Panc1 (cell line): ENCODE measurements around the gene UNC13C. TPM values are rescaled to one million over a fixed set of nuclear protein-coding genes. Genes with fewer than 3 reads are reported as not detected.

Experiments used
- ATAC-seq: fragments of 200-7000 bp; cut with Tn5 transposase; 2 replicates; pipeline ENCODE4 v1.9.1; 2020; ENCODE audit warnings: mild to moderate bottlenecking, moderate library complexity
- BruUV-seq: library from RNA; stranded (reverse); fragments of 400-500 nt; replicated peaks from 2 replicates; lab custom pipeline; 2021; lab: Mats Ljungman, UMichigan
- CTCF ChIA-PET: fragments of 300-600 bp; sonication (Branson Sonifier 250); formaldehyde crosslinking; loops from one replicate; lab custom pipeline; 2022; ENCODE audit warnings: antibody characterized with exemption; lab: Charles Lee
- POLR2A ChIA-PET: fragments of 300-600 bp; sonication (Branson Sonifier 250); formaldehyde crosslinking; loops from one replicate; lab custom pipeline; 2022; ENCODE audit warnings: antibody characterized with exemption; lab: Charles Lee
- DNase-seq: peaks from one replicate; pipeline ENCODE4 v3.0.0-alpha.2; 2010; ENCODE audit warnings: low read depth, low spot score
- H3K27ac ChIP-seq: 2 replicates; pipeline ENCODE4 v1.5.1; 2011; ENCODE audit warnings: mild to moderate bottlenecking, low read length, inconsistent platforms
- H3K27me3 ChIP-seq: fragments of 200-500 bp; sonication (Bioruptor generic); 2 replicates; pipeline ENCODE4 v1.6.0; 2014; ENCODE audit warnings: low read length, inconsistent platforms; ENCODE audit not compliant: control insufficient read depth, insufficient read depth
- H3K36me3 ChIP-seq: fragments of 200-500 bp; sonication (Bioruptor generic); 2 replicates; pipeline ENCODE4 v1.5.1; 2014; ENCODE audit warnings: inconsistent platforms, mild to moderate bottlenecking, low read length, moderate library complexity; ENCODE audit not compliant: control insufficient read depth, insufficient read depth
- H3K4me1 ChIP-seq: 2 replicates; pipeline ENCODE4 v1.5.1; 2011; ENCODE audit warnings: inconsistent platforms, mild to moderate bottlenecking, low read length, moderate library complexity; ENCODE audit not compliant: control insufficient read depth, insufficient read depth
- H3K4me3 ChIP-seq, 2 experiments: 2 replicates each; pipeline ENCODE4 v1.5.1; 2011 to 2012; ENCODE audit warnings: low read depth in 2 of 2, low read length in 2 of 2, mild to moderate bottlenecking in 2 of 2, inconsistent platforms in 1 of 2, moderate library complexity in 1 of 2
- H3K9me3 ChIP-seq: fragments of 200-500 bp; sonication (Bioruptor generic); 2 replicates; pipeline ENCODE4 v1.5.1; 2014; ENCODE audit warnings: low read depth, mild to moderate bottlenecking, inconsistent platforms, low read length, moderate library complexity; ENCODE audit not compliant: control insufficient read depth, insufficient read depth
- POLR2AphosphoS5 ChIP-seq: IDR thresholded peaks from 2 replicates; pipeline ENCODE4 v1.6.1; 2012; ENCODE audit warnings: mild to moderate bottlenecking, low read depth, low read length, moderate library complexity
- SIN3A ChIP-seq: IDR thresholded peaks from 2 replicates; pipeline ENCODE4 v1.6.1; 2012; ENCODE audit warnings: low read depth, mild to moderate bottlenecking, low read length, moderate library complexity, borderline replicate concordance; ENCODE audit not compliant: insufficient read depth
- TCF7L2 ChIP-seq: IDR thresholded peaks from 2 replicates; pipeline ENCODE4 v1.6.1; 2011; ENCODE audit warnings: mild to moderate bottlenecking, low read depth, low read length, inconsistent platforms
- in situ Hi-C: cut with HindIII; loops from 2 replicates; pipeline ENCODE4 v1.10.0; 2016; ENCODE audit warnings: low sequenced_read_pairs, low pct_unique_long_range_greater_than_20kb
- intact Hi-C: fragments of 100-400 bp; cut with micrococcal nuclease; formaldehyde crosslinking; loops from one replicate; pipeline ENCODE4 v1.10.0; 2022; ENCODE audit not compliant: unreplicated experiment
- total RNA-seq: library from RNA; stranded (reverse); gene quantifications from one replicate; pipeline ENCODE4 v1.2.1, GENCODE V29; 2021; ENCODE audit not compliant: unreplicated experiment
- TF ChIP-seq, protein P1 (sequence below), 2 experiments: IDR thresholded peaks; 2 replicates each; pipeline ENCODE4 v1.6.1; 2011 to 2012; ENCODE audit warnings: low read depth in 2 of 2, control low read depth in 1 of 2, low read length in 1 of 2, mild to moderate bottlenecking in 1 of 2, moderate library complexity in 1 of 2; ENCODE audit not compliant: insufficient read depth in 1 of 2
- TF ChIP-seq, protein P2 (sequence below): fragments of 450-650 bp; IDR thresholded peaks from 2 replicates; pipeline ENCODE4 v1.5.1; 2017; ENCODE audit warnings: mild to moderate bottlenecking

The UNC13C gene
- total RNA-seq, 1 experiment from 2014 or later, result not detected

DNA sequence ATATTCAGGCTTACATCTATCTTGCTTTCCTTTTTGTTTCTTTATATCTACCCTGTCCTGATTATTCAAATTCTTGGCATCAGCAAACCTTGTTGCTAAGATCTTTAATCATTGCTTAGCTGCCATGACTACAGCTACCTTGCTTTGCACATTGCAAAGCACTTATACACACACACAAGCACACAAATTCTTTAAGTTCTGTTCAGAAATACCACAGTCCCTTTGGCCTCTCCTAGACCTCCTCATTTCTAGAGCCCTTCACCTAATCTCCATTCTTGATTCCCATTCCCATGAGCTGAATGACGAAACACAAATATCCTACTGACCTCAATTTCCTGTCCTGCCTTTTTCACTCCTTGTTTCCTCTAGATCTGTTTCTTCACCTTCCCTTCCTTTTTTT lies 409.6 kb downstream of the UNC13C start:
- H3K4me3 ChIP-seq, result no peak overlapping the region
- ChIA-PET CTCF (no interaction called here), POLR2A (no interaction called here)
- in situ Hi-C loops, result no loop called here
- ATAC-seq, result no peak
- intact Hi-C loops, result no loop called here
- no peak for TF ChIP-seq POLR2AphosphoS5
- TF ChIP-seq TCF7L2, result no peak
- TF ChIP-seq, protein P1, sequence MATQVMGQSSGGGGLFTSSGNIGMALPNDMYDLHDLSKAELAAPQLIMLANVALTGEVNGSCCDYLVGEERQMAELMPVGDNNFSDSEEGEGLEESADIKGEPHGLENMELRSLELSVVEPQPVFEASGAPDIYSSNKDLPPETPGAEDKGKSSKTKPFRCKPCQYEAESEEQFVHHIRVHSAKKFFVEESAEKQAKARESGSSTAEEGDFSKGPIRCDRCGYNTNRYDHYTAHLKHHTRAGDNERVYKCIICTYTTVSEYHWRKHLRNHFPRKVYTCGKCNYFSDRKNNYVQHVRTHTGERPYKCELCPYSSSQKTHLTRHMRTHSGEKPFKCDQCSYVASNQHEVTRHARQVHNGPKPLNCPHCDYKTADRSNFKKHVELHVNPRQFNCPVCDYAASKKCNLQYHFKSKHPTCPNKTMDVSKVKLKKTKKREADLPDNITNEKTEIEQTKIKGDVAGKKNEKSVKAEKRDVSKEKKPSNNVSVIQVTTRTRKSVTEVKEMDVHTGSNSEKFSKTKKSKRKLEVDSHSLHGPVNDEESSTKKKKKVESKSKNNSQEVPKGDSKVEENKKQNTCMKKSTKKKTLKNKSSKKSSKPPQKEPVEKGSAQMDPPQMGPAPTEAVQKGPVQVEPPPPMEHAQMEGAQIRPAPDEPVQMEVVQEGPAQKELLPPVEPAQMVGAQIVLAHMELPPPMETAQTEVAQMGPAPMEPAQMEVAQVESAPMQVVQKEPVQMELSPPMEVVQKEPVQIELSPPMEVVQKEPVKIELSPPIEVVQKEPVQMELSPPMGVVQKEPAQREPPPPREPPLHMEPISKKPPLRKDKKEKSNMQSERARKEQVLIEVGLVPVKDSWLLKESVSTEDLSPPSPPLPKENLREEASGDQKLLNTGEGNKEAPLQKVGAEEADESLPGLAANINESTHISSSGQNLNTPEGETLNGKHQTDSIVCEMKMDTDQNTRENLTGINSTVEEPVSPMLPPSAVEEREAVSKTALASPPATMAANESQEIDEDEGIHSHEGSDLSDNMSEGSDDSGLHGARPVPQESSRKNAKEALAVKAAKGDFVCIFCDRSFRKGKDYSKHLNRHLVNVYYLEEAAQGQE (IDR thresholded peaks at IDR 0.05; ENCODE audit: insufficient read depth in 1 of 2, low read depth in 2 of 2, low read length in 1 of 2), result no peak
- TF ChIP-seq, protein P2, sequence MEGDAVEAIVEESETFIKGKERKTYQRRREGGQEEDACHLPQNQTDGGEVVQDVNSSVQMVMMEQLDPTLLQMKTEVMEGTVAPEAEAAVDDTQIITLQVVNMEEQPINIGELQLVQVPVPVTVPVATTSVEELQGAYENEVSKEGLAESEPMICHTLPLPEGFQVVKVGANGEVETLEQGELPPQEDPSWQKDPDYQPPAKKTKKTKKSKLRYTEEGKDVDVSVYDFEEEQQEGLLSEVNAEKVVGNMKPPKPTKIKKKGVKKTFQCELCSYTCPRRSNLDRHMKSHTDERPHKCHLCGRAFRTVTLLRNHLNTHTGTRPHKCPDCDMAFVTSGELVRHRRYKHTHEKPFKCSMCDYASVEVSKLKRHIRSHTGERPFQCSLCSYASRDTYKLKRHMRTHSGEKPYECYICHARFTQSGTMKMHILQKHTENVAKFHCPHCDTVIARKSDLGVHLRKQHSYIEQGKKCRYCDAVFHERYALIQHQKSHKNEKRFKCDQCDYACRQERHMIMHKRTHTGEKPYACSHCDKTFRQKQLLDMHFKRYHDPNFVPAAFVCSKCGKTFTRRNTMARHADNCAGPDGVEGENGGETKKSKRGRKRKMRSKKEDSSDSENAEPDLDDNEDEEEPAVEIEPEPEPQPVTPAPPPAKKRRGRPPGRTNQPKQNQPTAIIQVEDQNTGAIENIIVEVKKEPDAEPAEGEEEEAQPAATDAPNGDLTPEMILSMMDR, result no peak
- no peak for TF ChIP-seq SIN3A
- no peaks in the 10 kb centered on the region for H3K36me3 ChIP-seq
- no TSS peak for BruUV-seq
- no peaks in the 10 kb centered on the region for H3K27me3 ChIP-seq
- no peaks in the 10 kb centered on the region for H3K9me3 ChIP-seq
- no peak overlapping the region for H3K27ac ChIP-seq
- DNase-seq, result no peak
- H3K4me1 ChIP-seq, result no peaks in the 10 kb centered on the region

DNA sequence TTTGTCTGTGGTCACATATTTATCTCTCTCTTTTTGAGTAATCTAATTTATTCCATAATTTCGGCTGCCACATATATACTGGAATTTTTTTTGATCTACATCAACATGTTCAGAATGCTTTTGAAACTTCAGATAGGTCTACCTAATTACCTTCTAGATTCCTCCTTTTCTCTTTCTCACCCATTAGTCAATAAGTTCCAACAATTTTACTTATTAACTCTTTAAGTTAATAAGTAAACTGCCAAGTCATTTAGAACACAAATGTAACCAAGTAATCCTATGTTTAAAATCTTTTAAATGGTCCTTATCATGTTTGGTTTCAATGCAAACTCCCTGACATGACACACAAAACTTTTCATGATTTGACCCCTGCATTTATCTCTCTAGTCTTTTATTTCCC lies 410.5 kb downstream of the UNC13C start:
- Histone ChIP-seq H3K27ac (no peak overlapping the region), H3K4me1 (no peaks in the 10 kb centered on the region), H3K4me3 (no peak overlapping the region), H3K36me3 (no peaks in the 10 kb centered on the region), H3K27me3 (no peaks in the 10 kb centered on the region), H3K9me3 (no peaks in the 10 kb centered on the region)
- ChIA-PET POLR2A (no interaction called here), CTCF (no interaction called here)
- TF ChIP-seq, protein P2, result no peak
- TF ChIP-seq SIN3A, result no peak
- no peak for TF ChIP-seq POLR2AphosphoS5
- TF ChIP-seq, protein P1 (IDR thresholded peaks at IDR 0.05; ENCODE audit: insufficient read depth in 1 of 2, low read depth in 2 of 2, low read length in 1 of 2), result no peak
- no peak for TF ChIP-seq TCF7L2
- in situ Hi-C loops (no loop called here), intact Hi-C loops (no loop called here)
- ATAC-seq (no peak), DNase-seq (no peak)
- no TSS peak for BruUV-seq
